RCC 7860 (cell line): ENCODE data around the gene SOX3.

Source experiments
- DNase-seq: peaks from one replicate; pipeline ENCODE4 v3.0.0-alpha.2; 2015; ENCODE audit warnings: low spot score
- FAIRE-seq: peaks from 2 replicates; lab custom pipeline; 2012; peaks lifted over from hg19 to GRCh38; lab: Jason Lieb, UNC

SOX3 gene

DNA sequence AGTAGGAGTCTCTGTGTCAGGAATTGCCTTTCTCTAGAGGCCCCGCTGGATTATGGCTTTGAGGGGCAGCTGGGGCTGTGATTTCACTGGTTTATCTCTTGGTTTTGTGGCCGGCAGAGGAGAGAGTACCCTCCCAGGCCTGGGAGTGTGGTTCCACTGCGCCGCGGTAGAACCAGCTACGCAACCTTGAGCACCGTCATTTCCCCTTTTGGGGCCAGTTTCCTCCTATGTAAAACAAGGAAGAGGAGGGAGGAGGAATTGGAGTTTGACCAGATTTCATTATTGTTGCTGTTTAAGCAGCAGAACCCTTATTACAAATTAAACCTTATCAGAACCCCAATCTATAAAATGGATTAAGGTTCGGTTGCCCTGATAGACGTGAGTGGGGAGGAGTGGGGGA lies 4.4 kb downstream of the SOX3 start:
- FAIRE-seq (no peak), DNase-seq (no peak)

DNA sequence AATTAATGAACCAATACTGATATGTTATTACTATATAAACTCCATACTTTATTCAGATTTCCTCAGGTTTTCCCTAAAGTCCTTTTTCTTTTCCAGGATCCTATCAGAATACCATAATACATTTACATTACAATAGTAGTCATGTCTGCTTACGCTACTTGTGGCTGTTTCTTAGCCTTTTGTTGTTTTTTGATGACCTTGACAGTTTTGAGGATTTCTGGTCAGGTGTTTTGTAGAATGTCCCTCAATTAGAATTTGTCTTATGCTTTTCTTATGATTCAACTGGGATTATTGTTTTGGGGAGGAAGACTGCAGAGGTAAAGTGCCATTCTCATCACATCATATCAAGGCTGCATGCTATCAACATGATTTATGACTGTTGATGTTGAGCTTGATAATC lies 9.1 kb downstream of the SOX3 start:
- DNase-seq, result no peak

DNA sequence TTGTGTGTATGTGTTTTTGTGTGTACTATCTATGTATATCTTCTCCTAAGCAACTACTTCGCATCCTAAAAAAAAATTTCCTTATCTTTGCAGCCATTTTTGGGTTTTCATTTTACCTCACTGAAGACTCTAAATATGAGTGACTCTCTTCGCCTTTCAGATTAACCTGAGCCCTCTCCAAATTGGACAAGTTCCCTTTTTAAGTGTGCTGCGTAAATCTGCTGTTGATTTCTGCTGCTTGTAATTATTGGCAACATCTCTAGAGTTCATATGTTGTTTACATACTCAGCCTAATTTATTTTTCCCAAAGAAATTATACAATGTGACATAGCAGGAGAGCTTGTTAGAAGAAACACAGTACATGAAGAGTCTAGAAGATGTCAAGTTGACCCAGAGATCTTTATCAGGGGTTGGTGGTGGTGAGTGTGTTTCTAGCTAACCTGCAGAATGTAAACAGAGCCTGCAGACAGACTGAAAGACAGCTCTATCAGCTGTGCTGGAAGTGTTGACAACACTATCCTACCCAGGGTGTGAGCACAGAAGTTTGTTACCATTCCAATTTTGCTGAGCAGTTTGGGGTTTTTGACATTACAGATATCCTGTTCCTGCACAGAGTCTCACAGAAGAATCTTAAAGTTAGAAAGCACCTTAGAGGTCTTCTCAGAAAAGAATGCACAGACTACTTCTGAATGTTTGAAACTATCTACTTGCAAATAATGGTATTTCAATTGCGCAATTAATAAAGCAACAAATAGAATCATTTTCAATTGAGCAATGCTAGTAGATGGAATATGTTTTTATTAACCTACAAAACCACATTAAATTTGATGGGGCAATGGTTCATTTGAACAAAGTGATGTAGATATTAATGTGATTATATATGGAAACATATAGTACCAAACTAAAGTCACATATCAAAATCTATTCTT lies 12.5 kb downstream of the SOX3 start:
- FAIRE-seq, result no peak
- no peak for DNase-seq

More for the DNA sequence above, 9.1 kb downstream of the SOX3 start:
- FAIRE-seq, result no peak

DNA sequence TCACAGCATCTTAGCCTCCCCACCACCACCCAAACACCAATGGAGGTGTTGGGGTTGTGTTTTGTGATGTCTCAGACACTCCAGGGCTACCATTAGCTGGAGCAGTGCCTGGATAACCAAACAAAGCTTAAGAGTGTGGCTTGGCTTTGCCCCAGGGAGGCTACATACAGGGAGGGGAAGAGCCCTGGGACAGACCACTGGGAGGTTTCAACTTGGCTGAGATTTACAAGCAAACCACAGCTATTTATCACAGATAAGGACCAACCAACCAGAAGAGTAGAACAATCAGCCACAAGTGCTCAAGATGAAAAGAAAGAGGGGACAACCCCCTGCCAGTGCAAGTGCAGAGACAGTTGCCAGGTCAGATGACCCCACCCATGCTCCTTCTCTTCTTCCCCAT lies 24.1 kb downstream of the SOX3 start:
- FAIRE-seq, result no peak
- DNase-seq, result no peak

DNA sequence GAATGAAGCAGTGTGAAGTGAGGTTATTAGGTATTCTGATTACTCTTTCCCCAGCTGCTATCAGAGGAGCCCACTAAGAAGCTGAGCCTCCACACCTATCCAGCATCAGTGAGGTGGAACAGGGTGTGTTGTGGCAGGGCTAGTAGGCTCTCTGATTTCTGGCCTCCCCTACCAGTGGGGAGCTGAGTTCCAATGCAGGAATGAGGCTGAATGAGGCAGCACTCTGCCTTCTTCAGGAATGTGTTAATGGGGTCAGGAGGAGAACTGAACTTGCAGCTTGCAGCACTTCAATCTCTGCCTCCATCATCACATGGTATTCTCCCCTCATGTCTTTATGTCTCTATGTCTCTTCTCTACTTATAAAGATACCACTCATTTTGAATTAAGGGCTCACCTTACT lies 26.9 kb downstream of the SOX3 start:
- DNase-seq, result no peak
- no peak for FAIRE-seq

DNA sequence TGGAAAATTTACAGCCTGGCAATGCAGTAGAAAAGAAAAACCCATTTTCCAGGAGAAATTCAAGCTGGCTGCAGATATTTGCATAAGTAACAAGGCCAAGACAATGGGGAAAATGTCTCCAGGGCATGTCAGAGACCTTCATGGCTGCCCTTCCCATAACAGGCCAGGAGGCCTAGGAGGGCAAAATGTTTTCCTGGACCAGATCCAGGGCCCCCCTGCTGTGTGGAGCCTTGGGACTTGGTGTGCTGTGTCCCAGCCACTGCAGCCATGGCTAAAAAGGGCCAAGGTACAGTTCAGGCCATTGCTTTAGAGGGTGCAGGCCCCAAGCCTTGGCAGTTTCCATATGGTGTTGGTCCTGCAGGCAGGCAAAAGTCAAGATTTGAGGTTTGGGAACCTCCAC lies 29.8 kb downstream of the SOX3 start:
- FAIRE-seq, result no peak
- no peak for DNase-seq

DNA sequence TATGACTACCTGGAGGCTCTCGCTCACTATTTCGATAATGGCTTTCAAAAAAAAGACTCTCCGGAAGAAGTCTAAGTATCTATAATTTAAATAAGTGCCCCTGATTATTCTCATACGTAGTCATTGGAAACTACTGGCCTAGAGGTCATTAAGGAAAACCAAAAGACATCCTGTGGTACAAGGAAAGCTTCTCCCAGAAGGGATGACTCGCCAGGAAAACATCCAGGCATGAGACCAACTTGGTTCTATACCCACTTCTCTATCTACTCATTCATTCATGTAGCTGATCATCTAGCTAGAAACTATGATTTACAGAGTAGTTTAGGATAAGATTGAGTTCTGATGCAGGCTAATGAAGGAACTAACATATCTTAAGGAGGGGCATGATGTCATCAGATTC lies 37.7 kb downstream of the SOX3 start:
- no peak for DNase-seq
- FAIRE-seq, result no peak
